ENCODE results near the gene SRGAP1.
"Not testable (repeated sequence)": the region's sequence is repeated elsewhere in the genome, so short reads cannot be mapped to it uniquely, and the experiment has no call there.

Gene SRGAP1

GRCh38 chr12:63838411-63838810 lies 6.1 kb upstream of the SRGAP1 start:
- no peak for DNase-seq

- no peak for DNase-seq
These were observed 3.5 kb upstream of the SRGAP1 start for GRCh38 chr12:63841011-63841410.

DNA sequence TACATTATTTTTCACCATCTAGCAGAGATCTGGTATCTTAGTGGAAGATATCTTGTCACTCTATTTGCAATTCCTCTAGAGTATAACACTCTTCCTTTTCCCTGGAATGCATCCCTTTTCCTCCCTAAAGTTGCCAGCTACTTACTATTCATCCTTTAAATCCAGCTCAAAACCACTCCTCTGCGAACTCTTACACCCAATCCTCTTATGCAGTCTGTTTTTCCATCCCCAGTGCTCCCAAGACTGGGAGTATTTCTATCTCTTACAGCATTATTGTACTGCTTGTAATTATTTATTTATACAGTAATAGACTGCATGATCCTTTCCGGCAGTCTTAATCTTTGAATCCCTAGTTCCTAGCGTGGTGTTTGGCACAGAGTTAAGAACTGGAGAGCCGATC lies 2.9 kb upstream of the SRGAP1 start:
- DNase-seq = no peak

- not testable (repeated sequence) for DNase-seq
These were observed 1.8 kb upstream of the SRGAP1 start for GRCh38 chr12:63842750-63843149.

DNA sequence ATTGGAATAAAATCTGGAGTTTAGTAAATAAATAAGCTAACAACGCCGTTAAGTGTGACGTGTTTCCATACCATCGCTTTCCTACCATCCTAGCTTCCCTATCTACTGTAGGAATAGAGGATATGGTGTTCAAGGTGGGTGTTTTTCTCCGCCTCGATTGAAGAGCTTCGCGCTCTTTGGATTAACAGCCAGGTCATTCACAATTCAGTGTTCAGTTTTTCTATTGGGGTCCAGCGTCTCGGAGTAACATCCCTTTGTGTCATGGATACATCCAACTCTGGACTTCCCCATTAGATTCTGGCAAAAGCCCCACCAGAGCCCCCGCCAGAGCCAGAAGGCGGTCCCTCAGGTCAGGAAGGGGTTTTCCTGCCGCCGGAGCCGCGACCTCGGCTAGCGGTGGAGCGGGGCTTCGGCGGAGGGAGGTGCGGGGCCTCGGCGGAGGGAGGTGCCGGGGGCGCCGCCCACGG lies 1.2 kb upstream of the SRGAP1 start:
- DNase-seq = no peak

- peak; percentile 94 for DNase-seq
These were observed 644 bp upstream of the SRGAP1 start for GRCh38 chr12:63843721-63844390.

DNA sequence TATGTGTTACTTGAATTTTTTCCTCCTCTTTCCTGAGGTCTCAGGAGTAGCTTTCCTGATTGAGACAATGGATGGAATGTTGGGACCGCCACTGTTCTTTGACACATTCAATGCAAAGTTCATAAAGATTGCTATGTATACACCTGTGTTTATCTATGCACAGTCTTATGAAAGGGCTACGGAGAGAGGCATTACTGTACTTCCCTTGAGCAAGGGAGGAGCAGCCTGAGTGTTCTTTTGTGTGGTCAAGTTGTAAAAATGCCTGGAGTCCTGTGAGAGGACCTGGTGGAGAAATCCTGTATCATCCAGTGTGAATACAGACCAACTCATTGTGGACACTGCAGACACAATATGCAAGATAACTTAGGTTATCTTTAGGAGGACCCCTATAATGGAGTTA lies 1.2 kb downstream of the SRGAP1 start:
- no peak for DNase-seq

GRCh38 chr12:63846238-63846967 lies 1.9 kb downstream of the SRGAP1 start:
- DNase-seq = no peak

GRCh38 chr12:63848450-63848849 lies 4.0 kb downstream of the SRGAP1 start:
- DNase-seq = no peak

DNA sequence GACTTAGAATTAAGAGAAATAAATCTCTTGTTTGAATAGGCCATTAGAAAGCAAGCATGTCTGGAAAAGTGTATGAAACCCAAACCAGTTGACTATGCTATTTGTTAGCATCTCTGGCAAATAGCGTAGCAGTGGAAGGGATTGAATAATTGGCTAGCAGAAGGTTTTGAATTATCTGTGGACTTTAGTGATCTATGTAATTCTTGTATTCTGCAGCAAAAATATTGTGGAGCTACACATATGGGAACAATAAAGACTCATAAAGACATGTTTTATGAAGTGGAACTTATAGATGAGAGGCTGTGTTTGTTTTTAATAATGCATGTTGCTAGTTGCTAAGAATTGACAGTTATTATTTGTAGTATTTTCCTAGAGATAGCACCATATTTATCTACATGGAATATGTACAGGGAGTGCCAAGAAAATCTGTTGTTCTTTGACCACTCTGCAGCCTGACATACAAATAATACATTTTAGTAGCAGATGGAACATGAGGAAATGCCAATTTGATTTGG lies 4.7 kb downstream of the SRGAP1 start:
- DNase-seq = no peak

DNA sequence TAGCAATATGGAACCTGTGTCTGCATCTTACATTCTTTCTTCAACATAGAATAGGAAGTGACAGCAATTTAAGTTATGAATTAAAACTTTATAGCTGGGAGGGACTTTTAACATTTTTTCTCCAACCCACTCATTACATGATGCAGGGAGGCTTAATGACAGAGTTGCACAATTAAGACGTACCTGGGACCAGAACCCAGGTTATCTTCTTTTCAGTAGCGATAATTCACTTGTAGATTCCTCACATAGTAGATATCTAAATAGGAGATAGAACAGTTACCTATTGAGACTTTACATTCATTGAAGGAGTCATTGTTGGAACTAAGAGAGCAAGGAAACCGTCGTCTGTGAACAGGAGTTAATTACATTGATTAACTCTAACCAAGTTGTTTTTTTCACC lies 5.1 kb downstream of the SRGAP1 start:
- DNase-seq = no peak

- no peak for DNase-seq
These were observed 9.5 kb downstream of the SRGAP1 start for GRCh38 chr12:63853978-63854377.

GRCh38 chr12:63855299-63855698 lies 10.8 kb downstream of the SRGAP1 start:
- DNase-seq = no peak

- DNase-seq = peak; percentile 73
These were observed 13.5 kb downstream of the SRGAP1 start for GRCh38 chr12:63857771-63858670.

GRCh38 chr12:63859880-63860279 lies 15.4 kb downstream of the SRGAP1 start:
- DNase-seq = not testable (repeated sequence)

- no peak for DNase-seq
These were observed 17.9 kb downstream of the SRGAP1 start for GRCh38 chr12:63862187-63862968.

- no peak for DNase-seq
These were observed 18.4 kb downstream of the SRGAP1 start for GRCh38 chr12:63862969-63863230.

DNA sequence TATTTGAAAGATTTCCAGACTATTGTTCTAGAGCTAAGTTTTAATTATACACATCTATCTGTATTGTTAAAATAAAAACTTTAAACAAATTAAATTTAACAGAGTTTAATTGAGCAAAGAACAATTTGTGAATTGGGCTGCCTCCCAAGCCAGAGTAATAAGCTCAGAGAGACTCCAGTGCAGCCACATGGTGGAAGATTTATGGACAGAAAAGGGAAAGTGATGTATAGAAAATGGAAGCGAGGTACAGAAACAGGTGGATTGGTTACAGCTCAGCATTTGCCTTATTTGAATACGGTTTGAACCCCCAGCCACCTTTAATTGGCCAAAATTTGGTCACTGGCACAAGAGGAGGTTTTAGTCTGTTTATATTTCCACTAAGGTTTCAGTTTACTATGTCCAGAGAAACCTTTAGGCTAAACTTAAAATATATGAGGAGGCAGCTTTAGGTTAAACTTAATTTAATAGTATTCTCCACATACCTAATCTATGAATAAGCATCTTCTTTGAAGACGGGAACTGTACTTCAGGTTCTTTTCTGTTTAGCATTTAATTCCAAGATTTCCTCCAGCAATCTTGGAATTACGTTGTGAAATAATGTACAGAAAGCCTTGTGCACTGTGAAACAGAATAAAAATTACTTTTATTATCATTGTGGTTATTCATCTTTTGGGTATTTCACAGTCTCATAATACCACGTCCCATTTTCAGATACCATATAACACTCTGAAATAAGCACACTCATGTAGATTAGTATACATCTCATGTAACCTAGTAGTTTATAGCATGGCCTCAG lies 19.4 kb downstream of the SRGAP1 start:
- no peak for DNase-seq

- DNase-seq = no peak
These were observed 19.9 kb downstream of the SRGAP1 start for GRCh38 chr12:63864454-63864706.

GRCh38 chr12:63865448-63865847 lies 20.9 kb downstream of the SRGAP1 start:
- no peak for DNase-seq

DNA sequence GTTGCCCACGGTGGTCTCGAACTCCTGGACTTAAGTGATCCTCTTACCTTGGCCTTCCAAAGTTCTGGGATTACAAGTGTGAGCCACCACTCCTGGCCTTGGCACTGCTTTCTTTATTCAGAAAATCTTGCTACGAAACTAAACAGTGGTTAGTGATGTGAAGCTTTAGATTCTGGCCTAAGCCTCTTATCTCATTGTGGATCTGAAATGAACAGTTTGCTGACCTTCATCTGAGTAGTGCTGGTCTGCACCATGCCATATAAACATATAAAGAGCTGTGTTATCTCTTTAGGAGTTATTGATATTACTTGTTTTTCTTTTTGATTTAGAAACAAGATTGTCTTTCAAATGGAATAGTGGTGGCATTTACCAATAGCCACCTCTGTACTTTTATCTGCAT lies 22.6 kb downstream of the SRGAP1 start:
- DNase-seq = no peak

GRCh38 chr12:63869656-63870055 lies 25.2 kb downstream of the SRGAP1 start:
- no peak for DNase-seq

All from fibroblast of skin of abdomen (primary cell).